Left colon (tissue), 2 donors: ENCODE data around the gene NKAIN4. TPM values are rescaled to one million over a fixed set of nuclear protein-coding genes. Genes with fewer than 3 reads are reported as not detected.

ENCODE experiments used
- ATAC-seq: fragments of 200-7000 bp; cut with Tn5 transposase; one replicate; pipeline ENCODE4 v1.9.1; 2020; ENCODE audit warnings: mild to moderate bottlenecking, moderate library complexity
- DNase-seq, 2 donors: peaks; one replicate each; pipeline ENCODE4 v3.0.0-alpha.2; 2020
- intact Hi-C, 2 donors: fragments of 100-400 bp; cut with DNase I in 1 of 2; cut with micrococcal nuclease in 1 of 2; formaldehyde crosslinking; loops; one replicate each; pipeline versions ENCODE4 v1.11.2 to v1.14.0; 2022; cut with DNase I, micrococcal nuclease
- long read RNA-seq: library from polyadenylated mRNA; unstranded; transcript quantifications from one replicate; pipeline ENCODE4 v2.0.0, GENCODE V29; 2021
- total RNA-seq, 2 donors: library from RNA; stranded (reverse); fragmentation: NEBNext Ultra II Directional; extraction: Animal tissue kit (Norgen Biotek cat#: 25700); gene quantifications; one replicate each; pipeline ENCODE4 v1.2.1, GENCODE V29; 2021
- donor health status: DM: no; HTN: no; CAD: no.
- donor health status: DM: yes; HTN: yes; CAD: no.

The NKAIN4 gene
- total RNA-seq: under 1 TPM in 1 of 2 donors, not detected in 1; 0.27 TPM
- long read RNA-seq: 0 reads

DNA sequence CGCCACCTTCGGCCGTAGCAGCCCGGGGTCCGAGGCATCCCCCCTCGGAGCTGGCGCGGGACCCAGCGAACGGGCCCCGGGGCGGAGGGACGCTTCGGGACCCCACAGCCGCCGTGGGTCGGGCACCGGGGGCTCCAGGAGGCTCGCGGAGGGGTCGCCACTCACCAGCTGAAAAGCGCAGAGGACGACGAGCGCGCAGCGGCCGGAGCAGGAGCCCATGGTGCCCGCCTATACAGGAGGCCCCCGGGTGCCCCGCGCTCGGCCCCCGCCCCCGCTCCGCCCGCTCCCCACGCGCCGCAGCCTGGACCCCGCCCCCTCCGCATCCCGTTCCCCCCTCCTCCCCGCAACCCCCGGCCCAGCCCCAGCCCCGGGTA, at the start of gene NKAIN4:
Gene NKAIN4 (minus strand): TSS at position 232 of the 374 bp plus-strand sequence. CDS start 13 bp downstream, at position 219.
- ATAC-seq: no peak
- intact Hi-C loops: no loop called here
- no peak for DNase-seq

GRCh38 chr20:63303095-63303666, 48.9 kb upstream of the NKAIN4 start:
- no peak for DNase-seq
- no peak for ATAC-seq
- intact Hi-C loops: no loop called here

- ATAC-seq: no peak
Observed at GRCh38 chr20:63301671-63302070, 47.4 kb upstream of the NKAIN4 start.

GRCh38 chr20:63298731-63299312, 44.6 kb upstream of the NKAIN4 start:
- DNase-seq: no peak
- intact Hi-C loops: no loop called here
- ATAC-seq: no peak

More at GRCh38 chr20:63301671-63302070, 47.4 kb upstream of the NKAIN4 start:
- DNase-seq: no peak
- intact Hi-C loops: no loop called here

GRCh38 chr20:63297796-63298572, 43.7 kb upstream of the NKAIN4 start:
- intact Hi-C loops: no loop called here
- no peak for DNase-seq
- no peak for ATAC-seq

DNA sequence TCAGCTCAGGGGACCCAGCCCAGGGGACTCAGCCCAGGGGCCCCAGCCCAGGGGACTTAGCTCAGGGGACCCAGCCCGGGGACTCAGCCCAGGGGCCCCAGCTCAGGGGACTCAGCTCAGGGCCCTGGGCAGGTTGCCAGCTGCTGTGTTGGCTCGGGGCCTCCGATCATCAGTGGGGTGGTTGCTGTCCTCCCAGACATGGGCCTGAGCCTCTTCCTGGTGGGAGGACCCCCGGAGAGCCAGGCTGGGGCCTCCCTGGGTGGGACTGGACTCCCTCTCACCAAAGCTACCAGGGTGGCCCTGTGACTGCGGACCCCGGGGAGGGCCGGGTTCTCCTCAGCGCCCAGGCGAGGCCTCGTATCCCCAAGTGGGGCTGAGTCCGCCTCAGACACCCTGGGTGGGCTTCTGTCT, 43.1 kb upstream of the NKAIN4 start:
- DNase-seq: no peak
- ATAC-seq: no peak
- intact Hi-C loops: no loop called here

GRCh38 chr20:63296531-63297299, 42.5 kb upstream of the NKAIN4 start:
- intact Hi-C loops: no loop called here
- ATAC-seq (no peak), DNase-seq (no peak)

GRCh38 chr20:63295846-63296245, 41.6 kb upstream of the NKAIN4 start:
- intact Hi-C loops: no loop called here
- ATAC-seq (no peak), DNase-seq (no peak)

GRCh38 chr20:63295422-63295821, 41.2 kb upstream of the NKAIN4 start:
- intact Hi-C loops: no loop called here

DNA sequence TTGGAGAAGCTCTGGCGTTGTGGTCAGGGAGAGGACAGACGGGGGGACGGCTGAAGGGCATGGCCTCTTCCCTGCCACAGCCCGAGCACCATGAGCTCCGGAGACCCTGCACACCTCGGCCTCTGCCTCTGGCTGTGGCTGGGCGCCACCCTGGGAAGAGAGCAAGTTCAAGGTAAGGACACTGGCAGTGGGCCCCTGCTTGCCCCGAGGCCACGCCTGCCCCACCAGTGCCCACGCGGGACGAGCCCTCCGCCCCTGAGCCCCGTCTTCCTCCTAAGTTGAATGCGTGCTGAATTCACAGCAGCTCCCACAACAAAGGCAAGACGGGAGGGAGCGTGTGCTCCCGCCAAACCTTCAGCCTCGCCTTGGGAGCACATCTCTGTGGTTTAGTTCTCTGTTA, 40.8 kb upstream of the NKAIN4 start:
- DNase-seq: no peak
- intact Hi-C loops: no loop called here
- ATAC-seq: no peak

More at GRCh38 chr20:63295422-63295821, 41.2 kb upstream of the NKAIN4 start:
- no peak for DNase-seq
- ATAC-seq: no peak

DNA sequence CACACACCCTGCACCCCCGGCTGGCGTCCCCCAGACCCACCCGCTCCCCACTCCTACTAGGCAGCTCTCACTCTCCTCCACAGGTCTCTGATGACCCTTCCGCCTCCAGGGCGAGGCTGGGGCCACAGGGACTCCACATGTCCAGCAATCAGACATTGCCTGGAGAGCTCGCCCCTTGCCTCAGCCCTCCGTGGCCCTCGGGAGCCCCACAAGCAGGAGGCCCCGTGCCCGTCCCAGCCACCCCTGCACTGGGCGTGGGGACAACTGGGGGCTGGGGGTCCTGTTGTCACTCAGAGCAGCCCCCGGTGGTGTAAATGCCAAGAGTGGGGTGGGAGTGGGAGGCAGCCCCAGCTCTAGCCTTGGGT, 40.3 kb upstream of the NKAIN4 start:
- intact Hi-C loops: no loop called here
- DNase-seq: no peak
- ATAC-seq: no peak

DNA sequence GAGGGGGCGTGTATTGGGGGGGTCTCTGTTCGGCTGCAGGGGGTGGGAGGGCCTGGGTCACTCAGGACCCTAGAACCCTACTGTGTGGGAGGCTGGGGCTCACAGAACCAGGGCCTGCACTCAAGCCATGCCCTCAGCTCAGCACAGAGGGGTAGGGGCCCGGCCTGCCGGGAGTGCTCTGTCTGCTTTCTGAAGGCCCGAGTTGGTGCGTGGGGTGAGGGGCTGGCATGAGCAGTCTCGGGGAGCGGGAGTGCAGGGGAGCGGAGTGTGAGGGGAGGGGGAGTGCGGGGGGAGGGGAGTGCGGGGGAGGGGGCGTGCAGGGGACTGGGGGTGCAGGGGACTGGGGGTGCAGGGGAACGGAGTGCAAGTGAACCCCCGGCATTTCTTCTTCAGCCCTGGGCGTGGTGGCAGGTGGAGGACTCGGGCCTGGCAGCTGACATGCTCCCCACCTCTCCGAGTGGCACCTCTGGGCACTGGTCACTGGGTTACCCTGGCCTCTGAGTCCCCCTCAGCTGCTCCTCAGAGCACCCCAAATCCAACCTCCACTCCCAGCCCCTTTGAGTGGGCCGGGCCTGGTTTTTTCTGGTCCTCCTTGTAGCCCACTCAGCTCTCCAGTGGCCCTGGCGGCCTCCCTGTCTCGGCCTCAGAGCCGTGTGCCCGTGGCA, 39.7 kb upstream of the NKAIN4 start:
- DNase-seq (no peak), ATAC-seq (no peak)
- intact Hi-C loops: no loop called here

GRCh38 chr20:63293456-63293855, 39.2 kb upstream of the NKAIN4 start:
- intact Hi-C loops: no loop called here
- DNase-seq: no peak

GRCh38 chr20:63292904-63293303, 38.6 kb upstream of the NKAIN4 start, which contains the start of gene COL20A1:
TSS of gene COL20A1 (plus strand) at chr20:63293186. CDS start at chr20:63295108, 1,922 bp downstream.
- no peak for ATAC-seq
- no peak for DNase-seq
- intact Hi-C loops: no loop called here

More at GRCh38 chr20:63293456-63293855, 39.2 kb upstream of the NKAIN4 start:
- no peak for ATAC-seq

DNA sequence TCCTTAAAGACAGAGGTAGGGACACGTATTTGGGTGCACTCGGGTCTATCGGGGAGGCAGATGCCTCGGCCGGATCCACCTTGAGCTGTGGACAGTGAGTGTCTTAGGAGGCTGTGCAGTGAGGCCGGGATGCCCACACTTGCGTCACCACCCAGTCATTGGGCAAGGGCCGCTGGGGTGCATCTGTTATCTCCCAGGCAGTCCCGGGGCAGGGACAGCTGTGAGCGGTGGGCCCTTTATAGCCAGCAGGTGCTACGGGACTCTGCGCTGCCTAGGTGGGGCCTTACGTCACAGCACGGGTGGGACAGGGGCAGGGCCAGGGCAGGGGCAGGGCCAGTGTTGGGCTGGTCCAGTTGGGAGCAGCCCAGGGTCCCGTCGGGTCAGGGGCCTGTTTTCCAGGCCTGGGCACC, 38.0 kb upstream of the NKAIN4 start:
- ATAC-seq: no peak
- intact Hi-C loops: no loop called here
- DNase-seq: no peak

DNA sequence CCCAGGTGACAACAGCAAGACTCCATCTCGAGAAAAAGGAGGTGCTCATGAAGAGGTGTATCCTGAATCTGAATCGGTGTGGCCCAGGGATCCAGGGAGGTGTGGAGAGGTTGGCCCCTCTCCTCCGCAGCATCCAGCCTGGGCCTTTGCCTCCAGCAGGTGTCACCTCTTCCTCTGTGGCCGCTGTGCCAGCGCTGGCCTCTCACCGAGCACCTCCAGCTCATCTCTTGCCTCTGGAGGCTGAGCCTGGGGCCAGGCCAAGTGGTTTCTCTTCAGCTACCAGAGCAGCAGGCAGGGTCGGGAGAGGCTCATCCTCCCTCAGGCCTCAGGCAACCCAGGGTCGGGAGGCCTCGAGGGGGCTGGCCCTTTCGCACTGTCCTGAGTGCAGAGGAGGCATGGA, 37.5 kb upstream of the NKAIN4 start:
- ATAC-seq: no peak
- DNase-seq: no peak
- intact Hi-C loops: no loop called here

DNA sequence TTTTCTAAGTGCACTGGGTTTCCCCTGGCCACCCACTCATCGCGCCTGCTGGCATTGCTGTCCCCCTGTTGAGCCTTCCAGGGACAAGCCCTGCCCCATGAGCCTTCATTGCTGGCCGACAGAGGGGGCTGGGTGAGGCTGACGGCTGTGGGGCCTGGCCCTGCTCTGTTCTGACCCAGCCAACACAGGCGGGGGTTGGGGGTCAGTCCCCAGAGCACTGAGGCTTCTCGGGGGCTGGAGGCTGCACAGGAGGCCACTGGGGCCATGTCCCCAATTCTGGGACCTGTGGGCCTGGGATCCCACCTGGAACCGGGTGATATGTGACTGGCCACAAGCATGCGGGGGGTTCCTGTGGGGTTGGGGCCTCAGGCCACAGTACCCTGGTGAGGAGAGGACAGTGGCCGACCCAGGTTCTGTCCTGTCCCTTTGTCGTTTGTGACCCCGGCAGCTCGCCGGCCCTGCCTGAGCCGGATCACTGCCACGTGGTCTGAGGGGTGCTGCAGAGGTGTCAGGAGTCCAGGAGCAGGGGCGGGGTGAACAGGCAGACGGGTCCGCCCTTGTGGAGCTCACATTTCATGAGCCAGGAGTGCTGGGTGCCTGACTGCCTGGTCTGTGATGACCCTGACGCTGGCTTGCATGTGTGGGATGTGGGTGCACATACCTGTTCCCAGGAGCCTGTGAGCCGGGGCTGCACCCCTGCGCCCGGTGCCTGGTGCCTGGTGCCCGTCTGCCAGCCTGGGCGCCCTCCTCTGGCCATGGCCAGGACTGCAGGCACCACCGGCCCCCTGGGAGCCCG, 36.6 kb upstream of the NKAIN4 start:
- peak in 1 of 2 donors; percentile 67 for DNase-seq
- intact Hi-C loops: no loop called here
- ATAC-seq: peak; percentile 66

DNA sequence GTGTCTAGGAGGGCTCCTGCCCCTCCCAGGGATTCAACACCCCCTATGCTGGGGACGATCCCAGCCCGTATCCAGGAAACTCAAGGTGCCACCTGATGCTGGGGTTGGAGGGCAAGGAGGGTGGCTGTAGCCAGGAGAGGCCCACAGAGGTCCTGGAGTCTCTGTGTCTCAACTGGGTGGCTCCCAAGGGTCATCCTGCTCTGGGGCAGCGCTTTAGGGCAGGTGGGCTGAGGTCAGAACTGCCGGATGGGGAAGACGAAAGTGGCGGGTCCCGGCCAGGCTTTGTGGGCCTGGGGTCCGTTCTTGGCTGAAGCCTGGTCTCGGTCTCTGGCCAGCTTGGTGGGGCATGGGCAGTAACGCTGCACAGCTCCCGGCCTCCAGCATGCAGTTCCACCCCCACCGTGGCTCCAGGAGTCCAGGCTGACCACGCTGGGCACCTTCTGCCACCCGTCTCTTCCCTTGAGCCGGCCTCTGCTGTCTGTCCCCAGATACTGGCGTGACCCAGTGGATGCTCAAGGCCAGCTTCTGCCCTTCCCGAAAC, 35.9 kb upstream of the NKAIN4 start:
- peak; percentile 5 for ATAC-seq
- no peak for DNase-seq
- intact Hi-C loops: no loop called here
